NCI-H2107 treated with DMSO at 0.1 percent for 48 hours (cell line): ENCODE data around the gene ISM1.

ENCODE experiments used
- DNase-seq: peaks from one replicate; lab custom pipeline; 2025; ENCODE audit not compliant: unreplicated experiment; lab: John Stamatoyannopoulos, UW

The ISM1 gene

DNA sequence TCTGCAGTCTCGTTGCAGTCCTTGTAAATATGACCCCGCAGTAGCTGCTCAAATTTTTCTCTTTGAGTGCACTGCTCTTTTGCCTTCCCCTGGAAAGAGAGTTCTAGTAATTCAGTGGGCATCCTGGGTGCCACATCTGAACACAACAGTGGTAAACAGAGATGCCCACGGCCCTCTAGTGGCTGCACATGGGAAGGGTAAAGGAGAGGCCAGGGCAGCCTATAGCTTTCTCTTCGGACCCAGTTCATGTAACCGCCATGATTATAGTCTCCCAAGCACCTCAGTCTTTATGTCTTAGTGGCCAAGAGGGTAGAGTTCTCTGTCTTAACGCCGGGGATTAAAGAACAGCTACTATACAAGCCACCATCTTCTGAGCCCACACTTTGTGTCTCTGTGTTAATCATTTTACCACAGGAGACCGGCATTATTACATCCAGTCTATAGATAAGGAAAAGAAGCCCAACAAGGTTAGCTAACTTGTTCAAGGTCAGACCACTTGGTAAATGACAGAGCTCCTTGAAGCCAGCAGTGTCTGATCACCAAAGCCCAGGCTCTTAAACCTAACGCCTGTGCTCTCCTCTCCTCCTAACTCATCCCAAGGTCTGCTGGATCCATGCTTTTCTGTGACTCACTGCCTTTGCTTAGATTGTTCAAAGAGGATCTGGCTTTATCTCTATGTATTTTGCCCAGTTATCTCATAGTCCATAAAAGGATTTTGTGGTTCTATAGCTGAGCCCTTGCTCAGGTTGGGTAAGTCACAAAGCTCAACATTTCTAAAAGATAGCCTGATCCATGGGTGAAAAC lies 81.8 kb downstream of the ISM1 start:
- peak; percentile 34 for DNase-seq

DNA sequence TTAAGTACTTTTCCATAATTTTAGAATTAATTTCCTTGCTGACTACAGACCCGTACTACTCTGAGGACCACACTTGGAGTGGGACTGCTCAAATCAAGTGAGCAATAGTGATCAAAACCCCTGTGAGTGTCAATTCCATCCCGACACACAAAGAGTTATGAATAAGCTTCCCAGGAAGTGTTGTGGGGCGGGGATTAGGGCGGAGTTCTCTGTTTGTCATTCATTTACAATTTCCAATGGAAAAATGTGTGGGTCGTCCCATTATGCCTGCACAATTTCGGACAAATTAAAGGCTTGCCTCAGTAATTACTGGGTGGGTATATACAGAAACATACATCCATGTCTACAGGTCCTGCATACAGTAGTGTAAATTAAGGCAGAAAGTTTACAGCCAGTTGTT lies 84.2 kb downstream of the ISM1 start:
- no peak for DNase-seq

DNA sequence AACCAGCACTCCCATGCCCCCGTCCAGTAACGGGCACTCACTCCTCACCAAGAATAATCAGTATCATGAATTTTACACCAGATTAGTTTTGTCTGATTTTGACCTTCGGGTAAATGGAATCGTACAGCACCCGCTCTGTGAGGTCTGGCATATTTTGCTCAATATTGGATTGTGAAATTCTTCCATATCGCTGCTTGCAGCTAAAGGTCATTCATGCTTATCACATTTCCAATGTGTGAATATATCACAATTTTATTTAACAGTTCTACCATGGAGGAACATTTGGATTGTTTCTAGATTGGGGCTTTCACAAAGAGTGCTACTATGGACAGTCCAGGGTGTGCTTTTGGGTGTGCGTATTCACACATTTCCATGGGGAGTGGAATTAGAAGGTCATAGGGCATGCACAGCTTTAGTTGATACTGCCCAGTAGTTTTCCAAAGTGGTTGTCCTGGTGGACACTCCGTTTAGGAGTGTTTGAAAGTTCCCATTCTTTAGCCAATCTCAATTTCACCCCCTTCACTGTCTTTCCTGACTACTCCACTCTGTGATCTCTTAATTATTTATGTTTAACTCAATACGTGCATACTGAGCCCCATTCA lies 86.6 kb downstream of the ISM1 start:
- DNase-seq = no peak

DNA sequence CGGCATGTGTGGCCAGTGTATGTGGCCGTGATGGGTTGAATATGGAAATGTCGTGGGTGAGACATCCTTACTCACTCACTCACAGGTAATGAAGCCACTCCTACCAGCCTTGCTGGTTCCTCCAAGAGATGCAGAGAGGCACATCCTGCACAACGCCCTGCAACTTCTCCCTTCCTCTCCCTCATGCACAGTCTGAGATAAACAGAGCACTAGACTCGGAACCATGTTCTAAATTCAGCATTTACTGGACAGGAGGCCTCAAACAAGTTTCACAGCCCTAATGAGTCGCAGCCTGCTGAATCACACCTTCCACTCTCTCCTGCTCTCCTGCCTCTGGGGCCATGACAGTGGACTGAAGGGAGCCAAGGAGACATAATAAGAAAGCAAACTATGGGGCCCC lies 91.2 kb downstream of the ISM1 start:
- no peak for DNase-seq

DNA sequence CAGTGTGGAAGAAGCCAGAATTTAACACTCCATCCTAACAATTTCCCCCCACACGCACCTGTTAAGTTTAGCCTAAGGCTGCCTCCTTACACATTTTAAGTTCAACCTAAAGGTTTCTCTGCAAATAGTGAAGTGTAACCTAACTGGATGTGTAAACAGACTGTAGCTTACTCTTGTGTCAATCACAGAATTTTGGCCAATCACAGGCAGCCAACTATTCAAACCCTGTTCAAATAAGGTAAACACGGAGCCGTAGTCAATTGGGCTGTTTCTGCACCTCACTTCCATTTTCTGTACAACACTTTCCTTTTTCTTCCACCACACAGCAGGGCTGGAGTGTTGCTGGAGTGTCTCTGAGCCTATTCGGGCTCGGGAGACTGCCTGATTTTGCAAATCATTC lies 92.1 kb downstream of the ISM1 start:
- DNase-seq = no peak

DNA sequence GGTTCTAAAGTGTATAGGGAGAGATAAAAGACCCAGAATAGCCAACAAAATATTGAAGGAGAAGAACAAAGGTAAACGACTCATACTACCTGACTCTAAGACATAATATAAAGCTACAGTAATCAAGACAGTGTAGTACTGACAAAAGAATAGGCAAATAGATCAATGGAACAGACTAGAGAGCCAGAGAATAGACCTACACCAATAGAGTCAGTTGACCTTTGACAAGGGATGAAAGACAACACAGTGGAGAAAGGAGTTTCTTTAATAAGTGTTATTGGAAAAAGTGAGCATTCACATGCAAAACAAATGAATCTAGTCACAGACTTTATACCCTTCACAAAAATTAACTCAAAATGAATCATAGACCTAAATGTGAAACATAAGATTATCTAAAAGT lies 96.4 kb downstream of the ISM1 start:
- DNase-seq = no peak

DNA sequence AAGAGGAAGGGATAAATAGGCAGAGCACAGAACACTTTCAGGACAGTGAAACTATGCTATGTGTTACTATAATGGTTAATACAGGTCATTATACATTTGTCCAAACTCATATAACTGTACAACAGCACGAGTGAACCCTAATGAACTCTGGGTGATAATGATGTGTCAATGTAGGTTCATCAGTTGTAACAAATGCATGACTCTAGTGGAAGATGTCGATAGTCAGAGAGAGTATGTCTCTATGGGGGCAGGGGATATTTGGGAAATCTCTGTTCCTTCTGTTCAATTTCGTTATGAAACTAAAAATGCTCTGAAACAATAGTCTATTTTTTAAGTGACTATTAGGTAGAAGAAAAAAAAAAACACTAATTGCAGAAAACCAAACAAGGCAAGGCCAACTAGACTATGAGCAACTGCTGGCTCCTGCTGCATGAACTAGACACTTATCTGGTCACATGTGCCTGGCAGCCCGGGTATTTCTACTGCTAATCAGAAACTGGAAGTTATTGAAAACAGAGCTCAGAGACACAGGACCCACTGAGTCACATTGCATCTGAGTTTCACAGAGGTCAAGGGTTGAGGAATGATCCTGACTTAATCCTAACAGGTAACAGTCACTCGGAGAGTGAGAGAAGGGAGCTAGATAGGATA lies 97.9 kb downstream of the ISM1 start:
- DNase-seq = no peak

DNA sequence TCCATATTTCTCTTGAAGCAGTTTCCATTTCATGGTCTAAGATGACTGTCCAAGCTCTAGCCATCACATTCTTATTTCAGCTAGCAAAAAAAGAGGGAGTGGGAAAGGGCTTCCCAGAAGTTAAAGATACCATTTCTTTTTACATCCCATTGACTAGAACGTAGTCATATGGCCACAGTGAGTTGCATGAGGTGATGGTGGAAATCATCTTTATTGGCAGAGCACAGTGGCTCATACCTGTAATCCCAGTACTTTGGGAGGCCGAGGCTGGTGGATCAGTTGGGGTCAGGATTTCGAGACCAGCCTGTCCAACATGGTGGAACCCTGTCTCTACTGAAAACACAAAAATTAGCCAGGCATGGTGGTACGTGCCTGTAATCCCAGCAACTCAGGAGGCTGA lies 99.6 kb downstream of the ISM1 start:
- no peak for DNase-seq

DNA sequence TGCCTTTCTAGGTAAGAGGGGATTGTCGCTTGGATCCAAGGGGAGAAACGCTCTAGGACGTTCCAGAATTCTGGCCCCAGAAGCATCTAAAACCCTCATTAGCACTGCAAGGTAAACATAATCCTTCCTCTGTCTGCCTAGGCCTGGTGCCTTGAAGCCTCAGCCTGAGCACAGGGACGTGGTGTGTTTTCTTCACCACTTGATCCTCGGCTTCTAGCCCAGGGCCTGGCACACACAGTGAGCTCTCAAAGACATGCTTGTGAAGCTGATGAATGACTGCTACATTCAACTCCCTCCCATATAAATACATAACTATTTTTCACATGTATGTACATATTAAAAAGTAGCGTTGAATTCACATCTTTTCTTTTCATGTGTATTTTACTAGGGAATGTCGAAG lies 100.3 kb downstream of the ISM1 start:
- DNase-seq = no peak

DNA sequence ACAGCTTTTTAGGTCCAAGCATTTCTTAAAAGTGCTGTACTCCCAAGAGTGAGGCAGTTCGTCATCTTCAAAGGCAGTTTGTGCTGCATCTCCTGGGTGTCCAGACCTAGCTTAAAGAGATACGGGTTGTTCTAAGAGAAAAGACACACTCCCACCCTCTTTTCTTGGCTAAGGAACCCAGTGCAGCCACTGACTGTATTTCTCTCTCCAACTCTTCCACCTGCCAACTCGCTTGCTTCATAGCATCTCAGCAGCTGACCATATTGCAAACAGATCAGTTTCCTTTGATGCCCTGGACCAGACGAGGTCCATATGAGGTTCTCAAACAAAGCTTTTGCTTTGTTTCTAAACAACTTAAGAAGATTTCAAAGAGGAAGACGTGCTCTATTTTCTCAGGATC lies 101.1 kb downstream of the ISM1 start:
- DNase-seq = no peak

DNA sequence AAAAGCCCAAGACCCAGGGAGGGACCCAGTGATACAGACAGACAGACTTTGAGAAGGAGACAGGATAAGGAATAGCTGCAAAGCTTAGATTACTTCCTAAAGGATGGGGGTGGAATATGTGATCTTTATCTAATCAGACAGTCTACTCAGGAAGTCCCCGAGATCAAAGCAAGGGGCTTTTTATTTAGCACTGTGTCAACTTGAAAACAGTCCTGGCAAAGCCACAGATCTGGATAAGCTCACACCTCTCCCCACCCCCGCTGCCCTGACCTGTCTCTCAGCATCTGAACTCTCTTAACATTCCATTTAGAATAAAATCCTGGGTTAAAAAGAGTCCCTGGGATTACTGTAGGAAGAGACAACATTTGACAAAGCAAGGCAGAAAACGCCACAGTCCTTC lies 101.5 kb downstream of the ISM1 start:
- no peak for DNase-seq

DNA sequence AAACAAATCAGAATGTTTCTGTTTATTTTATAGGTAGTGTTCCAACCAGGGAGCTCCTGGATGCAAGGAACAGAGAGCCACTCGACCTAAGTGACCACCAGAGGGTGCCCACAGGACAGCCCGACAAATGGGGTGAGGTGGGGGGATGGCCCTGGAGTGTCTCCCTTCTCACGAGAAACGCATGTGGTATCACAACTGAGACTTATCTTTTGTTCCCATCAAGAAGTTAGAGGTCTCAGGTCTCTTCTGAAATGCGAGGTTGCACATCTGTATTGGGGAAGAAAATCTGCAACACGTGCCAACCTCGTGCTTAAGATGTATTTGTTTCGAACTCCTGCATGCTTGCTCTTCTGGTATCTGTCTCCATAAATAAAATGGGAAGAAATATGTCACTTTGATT lies 104.0 kb downstream of the ISM1 start:
- DNase-seq = no peak

DNA sequence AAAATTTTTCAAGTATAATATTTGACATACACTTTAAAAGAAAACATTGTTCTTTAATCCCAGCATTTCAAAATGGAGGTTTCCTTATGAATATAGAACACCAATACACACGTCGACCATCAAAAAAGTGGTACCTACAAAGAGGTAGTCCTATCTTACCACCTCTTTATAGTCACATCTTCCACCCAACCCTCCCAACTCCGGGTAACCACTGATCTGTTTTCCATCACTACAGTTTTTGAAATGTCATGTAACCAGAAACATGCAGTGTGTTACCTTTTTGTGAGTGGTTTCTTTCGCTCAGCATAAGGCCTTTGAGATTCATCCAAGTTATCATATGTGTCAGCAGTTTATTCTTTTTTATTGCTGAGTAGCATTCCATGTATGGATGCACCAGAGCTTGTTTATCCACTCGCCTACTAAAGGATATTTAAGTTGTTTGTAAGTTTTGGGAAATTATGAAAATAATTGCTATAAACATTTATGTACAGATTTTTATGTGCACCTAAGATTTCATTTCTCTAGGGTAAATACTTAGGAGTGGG lies 104.8 kb downstream of the ISM1 start:
- DNase-seq = no peak

DNA sequence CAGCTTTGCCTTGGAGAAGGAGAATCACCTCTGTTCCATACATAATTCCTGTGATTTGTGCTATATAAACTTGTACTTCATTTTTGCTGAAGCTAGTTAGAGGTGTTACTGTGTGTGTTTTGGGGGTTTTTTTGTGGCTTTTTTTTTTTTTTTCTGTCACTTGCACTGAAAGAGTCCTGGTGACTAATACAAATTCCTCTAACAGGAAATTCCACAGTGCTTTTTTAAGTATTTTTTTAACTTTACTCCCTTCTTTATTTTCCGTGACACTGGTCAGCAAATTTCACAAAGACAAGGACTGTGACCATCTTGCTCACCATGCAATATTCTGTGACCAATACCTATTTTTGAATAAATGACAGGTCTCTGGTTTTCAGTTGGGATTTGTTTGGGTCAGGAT lies 110.5 kb downstream of the ISM1 start:
- no peak for DNase-seq

DNA sequence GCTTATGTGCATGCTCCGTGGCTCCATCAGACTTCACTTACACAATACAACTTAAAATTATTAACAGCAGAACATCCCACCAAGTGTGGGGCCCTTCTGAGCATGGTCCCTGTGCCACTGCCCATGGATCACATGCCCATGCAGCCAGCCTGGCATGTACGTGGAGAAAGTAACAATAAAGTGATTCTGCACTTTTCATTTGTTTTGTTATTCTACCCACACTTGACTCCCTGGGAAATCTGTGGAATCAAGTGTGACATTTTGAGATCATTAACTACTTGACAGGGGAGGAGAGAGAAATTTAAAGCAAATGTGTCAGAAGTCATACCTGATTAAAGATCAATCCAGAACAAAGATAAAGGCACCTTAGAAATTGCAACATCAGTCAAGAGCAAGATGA lies 112.0 kb downstream of the ISM1 start:
- DNase-seq = no peak

DNA sequence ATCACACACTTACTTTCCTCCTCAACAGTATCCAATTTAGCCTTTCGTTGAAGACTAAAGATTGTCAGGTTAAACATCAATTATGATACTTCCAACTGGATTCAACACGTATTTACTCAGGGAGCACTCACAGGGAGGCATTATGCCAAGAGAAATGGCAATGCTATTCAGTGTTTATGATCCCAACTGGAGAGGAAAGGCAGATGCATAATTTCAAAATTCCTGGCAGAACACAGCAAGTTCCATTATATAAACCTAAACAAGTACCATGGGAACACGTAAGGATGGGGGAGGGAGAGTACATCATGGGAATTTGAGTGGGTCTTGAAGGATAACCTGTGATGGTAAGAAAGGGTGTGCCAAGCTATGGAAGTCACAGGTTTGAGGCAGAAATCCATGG lies 112.7 kb downstream of the ISM1 start:
- peak; percentile 44 for DNase-seq

DNA sequence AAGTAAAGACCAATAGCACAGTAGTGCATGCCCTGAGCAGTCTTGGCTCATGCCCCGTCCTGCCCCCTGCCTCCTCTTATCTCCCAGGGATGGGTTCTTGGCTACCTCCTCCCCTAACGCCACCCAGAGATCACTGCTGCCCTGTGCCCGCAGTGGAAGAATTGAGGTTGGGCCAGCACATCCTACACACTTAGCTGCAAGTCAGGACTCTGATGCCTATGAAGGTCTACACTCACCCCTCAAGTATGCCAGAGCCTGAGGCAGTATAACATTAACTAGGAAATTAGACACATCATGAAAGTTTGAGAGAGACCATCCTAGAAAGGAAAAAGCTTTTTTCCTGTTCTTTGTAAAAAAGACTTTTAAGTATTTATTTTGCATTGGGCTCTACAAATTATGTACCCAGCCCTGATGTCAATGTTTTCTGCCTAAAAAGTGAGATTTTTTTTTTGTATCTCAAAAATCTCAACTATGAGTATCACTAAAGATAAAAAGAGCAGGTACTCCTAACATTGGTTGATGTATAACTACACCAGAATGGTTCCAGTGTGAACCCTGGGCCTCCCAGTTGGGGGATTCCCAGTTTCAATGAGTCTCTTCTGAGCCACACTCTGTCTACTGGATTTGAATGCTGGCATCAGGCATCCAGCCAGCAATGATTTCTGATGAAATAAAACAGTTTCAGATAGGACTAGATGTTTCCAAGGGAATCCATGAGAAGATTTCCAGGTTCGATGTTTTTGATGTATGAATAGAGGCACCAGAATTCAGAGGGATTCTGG lies 115.4 kb downstream of the ISM1 start:
- no peak for DNase-seq

DNA sequence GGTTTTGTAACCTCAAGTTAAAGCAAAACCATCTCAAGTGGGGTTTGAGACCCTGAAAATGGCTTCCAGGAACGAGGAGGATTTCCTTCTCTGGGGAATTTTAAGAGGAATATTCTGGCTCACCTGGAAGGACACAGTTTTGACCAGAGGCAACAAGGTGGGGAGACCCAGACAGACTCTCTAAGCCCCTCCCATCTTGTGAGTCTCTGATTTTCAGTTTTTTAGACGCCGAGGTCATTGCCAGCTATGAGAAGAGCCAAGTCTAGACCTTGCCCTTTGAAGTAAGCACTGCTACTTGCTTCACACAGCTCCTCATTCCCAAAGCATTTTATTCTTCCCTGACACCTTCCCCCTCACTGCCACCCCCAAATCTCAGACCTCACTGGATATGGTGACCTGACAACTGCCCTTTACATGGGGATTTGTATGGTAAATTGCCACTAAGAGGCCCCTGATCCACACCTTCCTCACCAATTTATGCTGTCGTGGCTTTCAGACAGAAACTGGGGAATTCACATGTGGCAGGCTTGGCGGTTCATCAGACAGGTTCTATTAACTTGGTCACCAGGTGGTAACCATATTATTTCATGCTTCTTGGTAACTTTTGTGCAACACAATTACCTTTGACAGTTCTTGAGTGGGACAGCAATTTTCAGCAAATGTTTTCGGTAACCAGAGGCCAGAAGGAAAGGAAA lies 116.2 kb downstream of the ISM1 start:
- no peak for DNase-seq

DNA sequence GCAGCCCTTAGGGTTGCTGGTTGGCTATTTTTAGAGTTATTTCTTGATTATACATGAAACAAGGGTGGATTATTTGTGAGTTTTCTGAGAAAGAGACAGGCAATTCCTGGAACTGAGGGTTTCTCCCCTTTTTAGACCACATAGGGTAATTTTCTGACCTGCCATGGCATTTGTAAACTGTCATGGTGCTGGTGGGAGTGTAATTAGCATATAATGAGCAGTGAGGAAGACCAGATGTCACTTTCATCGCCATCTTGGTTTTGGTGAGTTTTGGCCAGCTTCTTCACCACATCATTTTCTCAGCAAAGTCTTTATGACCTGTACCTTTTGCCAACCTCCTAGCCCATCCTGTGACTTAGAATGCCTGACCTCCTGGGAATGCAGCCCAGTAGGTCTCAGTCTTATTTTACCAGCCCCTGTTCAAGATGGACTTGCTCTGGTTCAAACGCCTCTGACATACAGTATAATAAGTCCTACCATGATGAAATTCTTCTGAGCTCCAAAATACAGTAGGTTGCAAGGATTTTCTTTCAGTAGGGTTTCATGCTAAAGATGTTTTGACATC lies 117.1 kb downstream of the ISM1 start:
- DNase-seq = no peak

DNA sequence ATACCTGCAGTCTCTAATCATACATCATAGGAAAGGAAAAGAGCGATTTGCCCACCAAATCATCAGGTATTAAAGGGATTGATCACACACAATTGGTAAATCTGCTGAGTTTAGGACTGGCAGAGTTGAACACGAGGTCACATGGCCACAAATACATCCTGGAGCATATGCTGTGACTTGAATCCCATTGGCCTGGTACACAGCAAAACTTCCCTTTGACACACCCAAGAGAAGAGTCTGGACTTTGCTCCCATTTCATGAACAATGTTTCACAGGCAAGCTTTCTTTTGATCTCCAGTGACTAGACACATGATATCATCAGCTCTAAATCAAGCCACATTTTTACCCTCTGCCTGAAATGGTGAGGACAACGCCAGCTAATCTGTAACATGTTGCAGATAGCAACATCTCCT lies 117.9 kb downstream of the ISM1 start:
- DNase-seq = no peak
